ENCODE results near the gene SLC17A8.

SLC17A8 gene

GRCh38 chr12:100447381-100447780 lies 90.5 kb downstream of the SLC17A8 start:
- no peak overlapping the region for H3K4me3 ChIP-seq (ENCODE audit: low read depth, low read length)
- no peak for TF ChIP-seq CTCF (IDR thresholded peaks at IDR 0.05; ENCODE audit: control insufficient read depth, extremely low read depth, insufficient read depth)
- DNase-seq (ENCODE audit: low read depth): no peak

- H3K4me3 ChIP-seq (ENCODE audit: low read depth, low read length): no peak overlapping the region
- no peak for DNase-seq (ENCODE audit: low read depth)
- no peak for TF ChIP-seq CTCF (IDR thresholded peaks at IDR 0.05; ENCODE audit: control insufficient read depth, extremely low read depth, insufficient read depth)
Measured at GRCh38 chr12:100448656-100449055, 91.8 kb downstream of the SLC17A8 start.

- TF ChIP-seq CTCF (IDR thresholded peaks at IDR 0.05; ENCODE audit: control insufficient read depth, extremely low read depth, insufficient read depth): no peak
Measured at GRCh38 chr12:100450735-100451134, 93.9 kb downstream of the SLC17A8 start.

GRCh38 chr12:100453951-100454350 lies 97.1 kb downstream of the SLC17A8 start:
- no peak for DNase-seq (ENCODE audit: low read depth)
- TF ChIP-seq CTCF (IDR thresholded peaks at IDR 0.05; ENCODE audit: control insufficient read depth, extremely low read depth, insufficient read depth): no peak
- H3K4me3 ChIP-seq (ENCODE audit: low read depth, low read length): no peak overlapping the region

More at GRCh38 chr12:100450735-100451134, 93.9 kb downstream of the SLC17A8 start:
- H3K4me3 ChIP-seq (ENCODE audit: low read depth, low read length): no peak overlapping the region
- no peak for DNase-seq (ENCODE audit: low read depth)

- H3K4me3 ChIP-seq (ENCODE audit: low read depth, low read length): no peak overlapping the region
- no peak for TF ChIP-seq CTCF (IDR thresholded peaks at IDR 0.05; ENCODE audit: control insufficient read depth, extremely low read depth, insufficient read depth)
- DNase-seq (ENCODE audit: low read depth): no peak
Measured at GRCh38 chr12:100455896-100456295, 99.0 kb downstream of the SLC17A8 start.

- TF ChIP-seq CTCF (IDR thresholded peaks at IDR 0.05; ENCODE audit: control insufficient read depth, extremely low read depth, insufficient read depth): no peak
- no peak overlapping the region for H3K4me3 ChIP-seq (ENCODE audit: low read depth, low read length)
- no peak for DNase-seq (ENCODE audit: low read depth)
Measured at GRCh38 chr12:100458191-100458590, 101.3 kb downstream of the SLC17A8 start.

- DNase-seq (ENCODE audit: low read depth): no peak
- H3K4me3 ChIP-seq (ENCODE audit: low read depth, low read length): no peak overlapping the region
- TF ChIP-seq CTCF (IDR thresholded peaks at IDR 0.05; ENCODE audit: control insufficient read depth, extremely low read depth, insufficient read depth): no peak
Measured at GRCh38 chr12:100460702-100461101, 103.8 kb downstream of the SLC17A8 start.

All from LNCaP clone FGC (cell line).